ENCODE data around the gene PPP4R4. TPM values are rescaled to one million over a fixed set of nuclear protein-coding genes. Genes with fewer than 3 reads are reported as not detected.

The PPP4R4 gene
- polyA plus RNA-seq, 1 of the 3 experiments (the other 2 are of a cell fraction): 2.5 TPM

DNA sequence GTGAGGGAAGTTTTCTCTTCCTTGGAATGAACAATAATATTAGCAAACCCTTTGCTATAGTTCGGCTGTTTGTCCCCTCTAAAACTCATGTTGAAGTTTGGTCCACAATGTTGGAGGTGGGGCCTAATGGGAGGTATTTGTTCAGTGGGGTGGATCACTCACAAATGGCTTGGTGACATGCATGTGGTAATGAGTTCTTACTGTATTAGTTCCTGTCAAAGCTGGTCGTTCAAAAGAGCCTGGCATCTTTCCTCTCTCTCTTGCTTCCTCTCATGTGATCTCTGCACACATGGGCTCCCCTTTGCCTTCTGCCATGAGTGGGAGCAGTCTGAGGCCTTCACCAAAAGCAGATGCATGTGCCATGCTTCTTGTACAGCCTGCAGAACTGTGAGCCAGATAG, 13.1 kb upstream of the PPP4R4 start (continued):
- TF ChIP-seq EZH2phosphoT487 (IDR thresholded peaks at IDR 0.05; ENCODE audit: borderline replicate concordance, low read depth) (no peak), EP300 (IDR thresholded peaks at IDR 0.05; ENCODE audit: borderline replicate concordance in 1 of 2, low read depth in 1 of 2, low read length in 1 of 2) (no peak), FOXM1 (IDR thresholded peaks at IDR 0.05; ENCODE audit: low read depth) (no peak), TEAD4 (IDR thresholded peaks at IDR 0.05; ENCODE audit: borderline replicate concordance, insufficient read depth) (no peak), RCOR1 (IDR thresholded peaks at IDR 0.05; ENCODE audit: low read length) (no peak), CHD2 (IDR thresholded peaks at IDR 0.05; ENCODE audit: low read length, partially characterized antibody) (no peak)
- TF ChIP-seq, protein P1, sequence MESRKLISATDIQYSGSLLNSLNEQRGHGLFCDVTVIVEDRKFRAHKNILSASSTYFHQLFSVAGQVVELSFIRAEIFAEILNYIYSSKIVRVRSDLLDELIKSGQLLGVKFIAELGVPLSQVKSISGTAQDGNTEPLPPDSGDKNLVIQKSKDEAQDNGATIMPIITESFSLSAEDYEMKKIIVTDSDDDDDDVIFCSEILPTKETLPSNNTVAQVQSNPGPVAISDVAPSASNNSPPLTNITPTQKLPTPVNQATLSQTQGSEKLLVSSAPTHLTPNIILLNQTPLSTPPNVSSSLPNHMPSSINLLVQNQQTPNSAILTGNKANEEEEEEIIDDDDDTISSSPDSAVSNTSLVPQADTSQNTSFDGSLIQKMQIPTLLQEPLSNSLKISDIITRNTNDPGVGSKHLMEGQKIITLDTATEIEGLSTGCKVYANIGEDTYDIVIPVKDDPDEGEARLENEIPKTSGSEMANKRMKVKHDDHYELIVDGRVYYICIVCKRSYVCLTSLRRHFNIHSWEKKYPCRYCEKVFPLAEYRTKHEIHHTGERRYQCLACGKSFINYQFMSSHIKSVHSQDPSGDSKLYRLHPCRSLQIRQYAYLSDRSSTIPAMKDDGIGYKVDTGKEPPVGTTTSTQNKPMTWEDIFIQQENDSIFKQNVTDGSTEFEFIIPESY (IDR thresholded peaks at IDR 0.05; ENCODE audit: borderline replicate concordance, low read depth): no peak
- TF ChIP-seq, protein P2, sequence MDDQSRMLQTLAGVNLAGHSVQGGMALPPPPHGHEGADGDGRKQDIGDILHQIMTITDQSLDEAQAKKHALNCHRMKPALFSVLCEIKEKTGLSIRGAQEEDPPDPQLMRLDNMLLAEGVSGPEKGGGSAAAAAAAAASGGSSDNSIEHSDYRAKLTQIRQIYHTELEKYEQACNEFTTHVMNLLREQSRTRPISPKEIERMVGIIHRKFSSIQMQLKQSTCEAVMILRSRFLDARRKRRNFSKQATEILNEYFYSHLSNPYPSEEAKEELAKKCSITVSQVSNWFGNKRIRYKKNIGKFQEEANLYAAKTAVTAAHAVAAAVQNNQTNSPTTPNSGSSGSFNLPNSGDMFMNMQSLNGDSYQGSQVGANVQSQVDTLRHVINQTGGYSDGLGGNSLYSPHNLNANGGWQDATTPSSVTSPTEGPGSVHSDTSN (IDR thresholded peaks at IDR 0.05): no peak

DNA sequence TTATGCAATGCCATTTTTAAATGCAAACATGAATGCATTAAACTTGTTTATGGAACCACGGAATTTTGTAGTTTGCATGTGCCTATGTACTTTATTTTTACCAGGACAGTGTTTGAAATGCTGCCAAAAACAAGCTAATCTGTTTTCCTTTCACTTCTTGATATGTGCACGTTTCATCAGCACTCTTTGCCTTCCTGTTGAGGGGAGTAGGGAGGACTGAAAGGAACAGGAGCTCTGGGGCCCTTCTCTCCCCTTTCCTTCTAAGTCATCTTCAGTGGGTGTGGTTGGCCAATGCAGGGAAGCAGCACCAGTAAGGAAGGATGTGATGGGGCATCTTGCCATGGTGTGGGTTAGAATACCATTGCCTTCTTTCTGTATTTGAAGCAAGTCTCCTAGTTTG, 12.1 kb upstream of the PPP4R4 start:
- TF ChIP-seq, protein P3, sequence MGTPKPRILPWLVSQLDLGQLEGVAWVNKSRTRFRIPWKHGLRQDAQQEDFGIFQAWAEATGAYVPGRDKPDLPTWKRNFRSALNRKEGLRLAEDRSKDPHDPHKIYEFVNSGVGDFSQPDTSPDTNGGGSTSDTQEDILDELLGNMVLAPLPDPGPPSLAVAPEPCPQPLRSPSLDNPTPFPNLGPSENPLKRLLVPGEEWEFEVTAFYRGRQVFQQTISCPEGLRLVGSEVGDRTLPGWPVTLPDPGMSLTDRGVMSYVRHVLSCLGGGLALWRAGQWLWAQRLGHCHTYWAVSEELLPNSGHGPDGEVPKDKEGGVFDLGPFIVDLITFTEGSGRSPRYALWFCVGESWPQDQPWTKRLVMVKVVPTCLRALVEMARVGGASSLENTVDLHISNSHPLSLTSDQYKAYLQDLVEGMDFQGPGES (IDR thresholded peaks at IDR 0.05; ENCODE audit: low read depth, low read length): no peak
- TF ChIP-seq, protein P4, sequence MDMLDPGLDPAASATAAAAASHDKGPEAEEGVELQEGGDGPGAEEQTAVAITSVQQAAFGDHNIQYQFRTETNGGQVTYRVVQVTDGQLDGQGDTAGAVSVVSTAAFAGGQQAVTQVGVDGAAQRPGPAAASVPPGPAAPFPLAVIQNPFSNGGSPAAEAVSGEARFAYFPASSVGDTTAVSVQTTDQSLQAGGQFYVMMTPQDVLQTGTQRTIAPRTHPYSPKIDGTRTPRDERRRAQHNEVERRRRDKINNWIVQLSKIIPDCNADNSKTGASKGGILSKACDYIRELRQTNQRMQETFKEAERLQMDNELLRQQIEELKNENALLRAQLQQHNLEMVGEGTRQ (IDR thresholded peaks at IDR 0.05; ENCODE audit: borderline replicate concordance, low read depth, low read length): no peak
- TF ChIP-seq RAD21 (IDR thresholded peaks at IDR 0.05; ENCODE audit: low read length): no peak
- no peak for TF ChIP-seq RXRA (IDR thresholded peaks at IDR 0.05; ENCODE audit: borderline replicate concordance, low read depth)
- TF ChIP-seq FOXM1 (IDR thresholded peaks at IDR 0.05; ENCODE audit: low read depth): no peak
- TF ChIP-seq SIN3A (IDR thresholded peaks at IDR 0.05; ENCODE audit: borderline replicate concordance, low read depth, low read length): no peak
- TF ChIP-seq NFIC (IDR thresholded peaks at IDR 0.05; ENCODE audit: borderline replicate concordance): no peak
- TF ChIP-seq JUND (IDR thresholded peaks at IDR 0.05): no peak
- no peak for TF ChIP-seq GATA2 (CRISPR knock-in tag; IDR thresholded peaks at IDR 0.05)
- no peak for TF ChIP-seq TEAD4 (IDR thresholded peaks at IDR 0.05; ENCODE audit: borderline replicate concordance, insufficient read depth)
- TF ChIP-seq, protein P2 (IDR thresholded peaks at IDR 0.05): no peak
- no peak for TF ChIP-seq POLR2AphosphoS5 (IDR thresholded peaks at IDR 0.05; ENCODE audit: low read depth, low read length)
- no peak for TF ChIP-seq RCOR1 (IDR thresholded peaks at IDR 0.05; ENCODE audit: low read length)
- DNase-seq: no peak
- Histone ChIP-seq H3K9ac (no peak overlapping the region), H4K20me1 (ENCODE audit: insufficient read depth) (no peaks in the 10 kb centered on the region), H3K4me3 (ENCODE audit: low read depth in 2 of 2, low read length in 1 of 2) (no peak overlapping the region), H2AFZ (ENCODE audit: low read depth) (peak overlapping the region; percentile 26; the same call in 1 of the 2 replicates), H3K9me3 (no peaks in the 10 kb centered on the region), H3K27me3 (ENCODE audit: insufficient read depth) (no peaks in the 10 kb centered on the region; the same call in 1 of the 2 replicates), H3K27ac (ENCODE audit: low read depth in 2 of 2, low read length in 1 of 2) (no peak overlapping the region), H3F3A (replicated peaks; ENCODE audit: insufficient read depth) (no peaks in the 10 kb centered on the region), H3K4me2 (no peak overlapping the region), H3K4me1 (ENCODE audit: control insufficient read depth in 1 of 2, insufficient read depth in 2 of 2, low read depth in 1 of 2, low read length in 1 of 2) (peaks cover 0 to 4% of the 10 kb centered on the region in 2 experiments; a peak in 1 of 4 replicates), H3K36me3 (replicated peaks in 1 of 2; ENCODE audit: control insufficient read depth in 1 of 2, insufficient read depth in 2 of 2, low read length in 1 of 2) (no peaks in the 10 kb centered on the region), H3K9me2 (no peaks in the 10 kb centered on the region), H3K79me2 (ENCODE audit: insufficient read depth) (no peaks in the 10 kb centered on the region)
- CTCF ChIA-PET: interaction anchor here (0.9 to 2.8 kb wide), 3 partner anchors 9 to 30 kb away, joined by 3 to 13 read pairs (median 7); no protein-coding TSS in a partner anchor
- POLR2A ChIA-PET: no interaction called here
- 7% methylated on average over 2 of the region's 2 CpGs for WGBS (ENCODE audit: low lambda C conversion rate)
